WTC11 (cell line): ENCODE results near the gene TC2N.

Source experiments
- ATF3 ChIP-seq: sonication (generic); formaldehyde crosslinking; conservative IDR thresholded peaks from 2 replicates; pipeline ENCODE4 v1.8.1; 2022; ENCODE audit warnings: mild to moderate bottlenecking, missing genetic modification reagents
- CBFB ChIP-seq: sonication (generic); formaldehyde crosslinking; IDR thresholded peaks from 2 replicates; pipeline ENCODE4 v1.8.1; 2022; ENCODE audit warnings: mild to moderate bottlenecking, low read depth, missing genetic modification reagents
- CTCF ChIP-seq: fragments of 200-600 bp; IDR thresholded peaks from 2 replicates; pipeline ENCODE4 v1.8.0; 2022; ENCODE audit warnings: antibody characterized with exemption
- E2F4 ChIP-seq: sonication (generic); formaldehyde crosslinking; IDR thresholded peaks from 2 replicates; pipeline ENCODE4 v1.8.1; 2022; ENCODE audit warnings: low read depth, mild to moderate bottlenecking, moderate library complexity, missing genetic modification reagents, borderline replicate concordance
- ESRRA ChIP-seq: sonication (generic); formaldehyde crosslinking; IDR thresholded peaks from 2 replicates; pipeline ENCODE4 v1.8.1; 2022; ENCODE audit warnings: mild to moderate bottlenecking, missing genetic modification reagents, borderline replicate concordance
- MAX ChIP-seq: sonication (generic); formaldehyde crosslinking; IDR thresholded peaks from 2 replicates; pipeline ENCODE4 v1.8.0; 2022; ENCODE audit warnings: mild to moderate bottlenecking, missing genetic modification reagents
- MYBL2 ChIP-seq: sonication (generic); formaldehyde crosslinking; IDR thresholded peaks from 2 replicates; pipeline ENCODE4 v1.8.1; 2023; ENCODE audit warnings: mild to moderate bottlenecking, moderate library complexity, missing genetic modification reagents
- NR2C2 ChIP-seq: sonication (generic); formaldehyde crosslinking; IDR thresholded peaks from 2 replicates; pipeline ENCODE4 v1.8.0; 2022; ENCODE audit warnings: mild to moderate bottlenecking, missing genetic modification reagents
- SMAD4 ChIP-seq: sonication (generic); formaldehyde crosslinking; IDR thresholded peaks from 2 replicates; pipeline ENCODE4 v1.8.0; 2022; ENCODE audit warnings: mild to moderate bottlenecking, missing genetic modification reagents
- SP1 ChIP-seq: sonication (generic); formaldehyde crosslinking; conservative IDR thresholded peaks from 2 replicates; pipeline ENCODE4 v1.8.1; 2022; ENCODE audit warnings: missing genetic modification reagents
- TEAD4 ChIP-seq: sonication (generic); formaldehyde crosslinking; IDR thresholded peaks from 2 replicates; pipeline ENCODE4 v1.8.0; 2022; ENCODE audit warnings: mild to moderate bottlenecking, missing genetic modification reagents
- TP53 ChIP-seq: sonication (generic); formaldehyde crosslinking; IDR thresholded peaks from 2 replicates; pipeline ENCODE4 v1.8.1; 2023; ENCODE audit warnings: mild to moderate bottlenecking, missing genetic modification reagents
- ZNF121 ChIP-seq: sonication (generic); formaldehyde crosslinking; IDR thresholded peaks from 2 replicates; pipeline ENCODE4 v1.8.0; 2023; ENCODE audit warnings: missing genetic modification reagents
- TF ChIP-seq, protein P1 (sequence below): sonication (generic); formaldehyde crosslinking; IDR thresholded peaks from 2 replicates; pipeline ENCODE4 v1.8.0; 2022; ENCODE audit warnings: mild to moderate bottlenecking, missing genetic modification reagents

DNA sequence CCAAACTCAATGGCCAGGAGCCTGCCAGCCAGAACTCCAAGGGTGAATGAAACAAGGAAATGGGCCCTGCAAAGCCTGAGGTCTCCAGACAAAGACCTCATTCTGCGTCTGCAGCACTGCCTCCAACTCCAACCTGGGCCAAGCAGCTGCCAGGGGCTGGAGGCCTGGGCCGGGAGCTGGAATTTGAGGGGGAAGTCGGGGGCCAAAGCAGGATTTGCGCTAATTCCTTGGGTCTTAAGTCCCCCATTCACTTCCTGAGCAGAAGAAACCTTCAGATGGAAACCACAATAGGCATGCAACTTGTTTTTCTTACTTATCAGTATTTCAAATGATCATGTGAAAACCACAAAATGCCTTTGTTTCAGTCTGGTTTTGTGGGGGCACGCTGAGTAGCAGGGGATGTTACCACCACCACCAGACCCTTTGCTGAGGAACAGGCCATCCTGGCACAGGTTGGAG is 23.0 kb upstream of the TC2N start:
- TF ChIP-seq CTCF (no peak), ESRRA (CRISPR knock-in tag) (no peak), SMAD4 (CRISPR knock-in tag) (no peak), E2F4 (CRISPR knock-in tag) (no peak), ZNF121 (no peak), SP1 (no peak), TEAD4 (no peak), CBFB (CRISPR knock-in tag) (no peak), NR2C2 (CRISPR knock-in tag) (no peak), TP53 (CRISPR knock-in tag) (no peak), MAX (no peak), ATF3 (CRISPR knock-in tag) (no peak), MYBL2 (CRISPR knock-in tag) (no peak)
- TF ChIP-seq, protein P1, sequence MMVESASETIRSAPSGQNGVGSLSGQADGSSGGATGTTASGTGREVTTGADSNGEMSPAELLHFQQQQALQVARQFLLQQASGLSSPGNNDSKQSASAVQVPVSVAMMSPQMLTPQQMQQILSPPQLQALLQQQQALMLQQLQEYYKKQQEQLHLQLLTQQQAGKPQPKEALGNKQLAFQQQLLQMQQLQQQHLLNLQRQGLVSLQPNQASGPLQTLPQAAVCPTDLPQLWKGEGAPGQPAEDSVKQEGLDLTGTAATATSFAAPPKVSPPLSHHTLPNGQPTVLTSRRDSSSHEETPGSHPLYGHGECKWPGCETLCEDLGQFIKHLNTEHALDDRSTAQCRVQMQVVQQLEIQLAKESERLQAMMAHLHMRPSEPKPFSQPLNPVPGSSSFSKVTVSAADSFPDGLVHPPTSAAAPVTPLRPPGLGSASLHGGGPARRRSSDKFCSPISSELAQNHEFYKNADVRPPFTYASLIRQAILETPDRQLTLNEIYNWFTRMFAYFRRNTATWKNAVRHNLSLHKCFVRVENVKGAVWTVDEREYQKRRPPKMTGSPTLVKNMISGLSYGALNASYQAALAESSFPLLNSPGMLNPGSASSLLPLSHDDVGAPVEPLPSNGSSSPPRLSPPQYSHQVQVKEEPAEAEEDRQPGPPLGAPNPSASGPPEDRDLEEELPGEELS, result no peak
